K562 (cell line): ENCODE results near the gene TTYH2. TPM values are rescaled to one million over a fixed set of nuclear protein-coding genes. Genes with fewer than 3 reads are reported as not detected.
A peak's percentile ranks its signal among the peaks of the same experiment; 100 is the strongest.

ENCODE experiments used
- BACH1 ChIP-seq: fragments of 200-800 bp; sonication (Bioruptor generic); IDR thresholded peaks from 2 replicates; pipeline ENCODE4 v1.6.1; 2016; ENCODE audit warnings: missing genetic modification characterization, missing compliant biosample characterization
- CTBP1 ChIP-seq: fragments of 450-650 bp; IDR thresholded peaks from 2 replicates; pipeline ENCODE4 v1.6.1; 2016; ENCODE audit warnings: borderline replicate concordance
- DDX20 ChIP-seq: fragments of 450-650 bp; IDR thresholded peaks from 2 replicates; pipeline ENCODE4 v1.6.1; 2016; ENCODE audit warnings: missing genetic modification characterization, low read depth, mild to moderate bottlenecking, missing compliant biosample characterization, moderate library complexity
- HMG20A ChIP-seq: fragments of 450-650 bp; formaldehyde crosslinking; conservative IDR thresholded peaks from 2 replicates; pipeline ENCODE4 v1.4.0; 2020; ENCODE audit warnings: mild to moderate bottlenecking, mixed read lengths
- KDM1A ChIP-seq, 2 experiments: fragments of 450-650 bp; IDR thresholded peaks; 2 replicates each; pipeline ENCODE4 v1.6.1; 2016; ENCODE audit warnings: mild to moderate bottlenecking in 2 of 2
- NR2C2 ChIP-seq, 2 experiments: fragments of 200-800 bp in 1 of 2; sonication (Bioruptor generic) in 1 of 2; sonication (generic) in 1 of 2; formaldehyde crosslinking in 1 of 2; IDR thresholded peaks; 2 replicates each; pipeline versions ENCODE4 v1.6.1 to v1.8.0; 2016 to 2022; ENCODE audit warnings: mild to moderate bottlenecking in 1 of 2, missing compliant biosample characterization in 1 of 2, missing genetic modification characterization in 1 of 2, missing genetic modification reagents in 1 of 2
- POLR2A ChIP-seq: fragments of 450-650 bp; conservative IDR thresholded peaks from 2 replicates; pipeline ENCODE4 v1.6.1; 2016
- SIX5 ChIP-seq, 2 experiments: IDR thresholded peaks; 2 replicates each; pipeline ENCODE4 v1.6.1; 2011; ENCODE audit warnings: low read length in 2 of 2, borderline replicate concordance in 1 of 2, low read depth in 1 of 2, mild to moderate bottlenecking in 1 of 2, moderate library complexity in 1 of 2; ENCODE audit not compliant: insufficient read depth in 1 of 2
- SMARCA4 ChIP-seq: fragments of 450-650 bp; IDR thresholded peaks from 2 replicates; pipeline ENCODE4 v1.6.1; 2016
- SMARCC2 ChIP-seq: fragments of 450-650 bp; IDR thresholded peaks from 2 replicates; pipeline ENCODE4 v1.6.1; 2017; ENCODE audit warnings: antibody characterized with exemption, moderate library complexity, mild to moderate bottlenecking, low read depth
- SOX6 ChIP-seq: fragments of 450-650 bp; IDR thresholded peaks from 2 replicates; pipeline ENCODE4 v1.6.1; 2014; ENCODE audit warnings: mild to moderate bottlenecking
- SRSF1 ChIP-seq: fragments of 200-400 bp; formaldehyde crosslinking; IDR thresholded peaks from 2 replicates; pipeline ENCODE4 v1.6.1; 2017; ENCODE audit warnings: mild to moderate bottlenecking, low read depth, low read length, moderate library complexity
- TEAD1 ChIP-seq, 2 experiments: fragments of 450-650 bp in 1 of 2; sonication (generic) in 1 of 2; formaldehyde crosslinking; IDR thresholded peaks; 2 replicates each; pipeline versions ENCODE4 v1.4.0 to v1.8.0; 2020 to 2022; ENCODE audit warnings: mild to moderate bottlenecking in 2 of 2, missing genetic modification reagents in 1 of 2
- ZNF717 ChIP-seq: fragments of 250-450 bp; sonication (Bioruptor Pico); IDR thresholded peaks from 2 replicates; pipeline ENCODE4 v1.5.0; 2021
- ZSCAN29 ChIP-seq: fragments of 450-650 bp; IDR thresholded peaks from 2 replicates; pipeline ENCODE4 v1.6.1; 2017
- polyA plus RNA-seq, 8 experiments: library from polyadenylated mRNA; depleted of rRNA in 4 of 8; stranded (reverse) in 5 of 8; unstranded in 3 of 8; fragments of >200 nt; fragmentation: Nextera tagmentation in 2 of 8; fragmentation: Illumina TruSeq in 1 of 8; extraction: Ambion mirVana in 2 of 8; extraction: Trizol in 1 of 8; gene quantifications; 2 replicates each; pipeline versions ENCODE4 v1.2.1 to v1.2.3, GENCODE V29; 2011 to 2014; ENCODE audit warnings: inconsistent platforms in 1 of 8, missing spikeins in 1 of 8
- total RNA-seq, 7 experiments: library from RNA; depleted of rRNA in 6 of 7; stranded (reverse); fragments of >200 nt in 6 of 7; fragmentation: Illumina TruSeq in 2 of 7; extraction: Trizol in 2 of 7; gene quantifications; 2 replicates each; pipeline versions ENCODE4 v1.2.1 to v1.2.3, GENCODE V29; 2011 to 2021; ENCODE audit warnings: low replicate concordance in 1 of 7
- TF ChIP-seq, protein P1 (sequence below), 2 experiments: fragments of 450-650 bp in 1 of 2; sonication (generic) in 1 of 2; formaldehyde crosslinking in 1 of 2; IDR thresholded peaks in 1 of 2; conservative IDR thresholded peaks in 1 of 2; 2 replicates each; pipeline versions ENCODE4 v1.6.1 to v1.8.1; 2016 to 2023; ENCODE audit warnings: mild to moderate bottlenecking in 2 of 2, moderate library complexity in 2 of 2, inconsistent platforms in 1 of 2, missing genetic modification reagents in 1 of 2
- TF ChIP-seq, protein P2 (sequence below): fragments of 450-650 bp; IDR thresholded peaks from 2 replicates; pipeline ENCODE4 v1.6.1; 2016; ENCODE audit warnings: low read depth, mild to moderate bottlenecking, moderate library complexity

TTYH2 gene
- total and polyA plus RNA-seq, 9 of the 15 experiments (the other 6 are each of a cell fraction or from before 2014, with no cell fraction given), result 0.03 to 2.0 (median 0.91) TPM

DNA sequence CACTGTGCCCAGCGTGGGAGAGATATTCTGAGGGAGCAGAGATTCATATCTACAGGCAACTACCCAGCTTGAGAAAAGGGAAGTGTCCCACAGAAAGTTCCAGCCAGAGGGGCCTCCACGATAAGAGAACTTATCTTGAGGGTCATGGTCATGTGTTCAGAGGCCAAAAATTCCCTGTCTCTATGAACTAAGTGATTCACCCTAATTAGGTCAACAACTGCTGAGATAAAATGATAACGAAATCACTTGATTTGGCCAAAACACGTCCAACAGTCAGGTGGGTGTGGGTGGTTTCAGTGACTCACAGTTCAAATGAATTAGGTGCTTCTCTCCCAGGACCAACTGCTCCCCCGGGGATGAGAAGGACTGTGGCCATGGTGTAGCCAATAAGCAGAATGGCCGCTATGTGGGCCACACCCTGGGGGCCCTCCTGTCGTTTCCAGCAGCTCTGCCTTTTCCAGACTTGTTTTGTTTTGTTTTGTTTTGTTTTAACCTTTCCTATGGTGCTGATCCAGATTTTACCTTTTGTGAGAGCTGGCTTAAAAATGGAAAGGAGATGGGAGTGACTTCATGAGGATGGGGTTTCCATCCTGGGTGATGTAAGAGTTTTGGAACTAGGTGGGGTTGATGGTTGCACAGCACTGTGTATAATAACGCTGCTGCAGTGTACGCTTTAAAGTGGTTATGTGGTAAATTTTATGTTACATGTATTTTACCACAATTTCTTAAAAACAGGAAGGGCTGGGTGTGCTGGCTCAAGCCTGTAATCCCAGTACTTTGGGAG lies 69.4 kb downstream of the TTYH2 start (continued):
- TF ChIP-seq, protein P1, sequence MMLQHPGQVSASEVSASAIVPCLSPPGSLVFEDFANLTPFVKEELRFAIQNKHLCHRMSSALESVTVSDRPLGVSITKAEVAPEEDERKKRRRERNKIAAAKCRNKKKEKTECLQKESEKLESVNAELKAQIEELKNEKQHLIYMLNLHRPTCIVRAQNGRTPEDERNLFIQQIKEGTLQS (IDR thresholded peaks at IDR 0.05), result peak; percentile 86
- TF ChIP-seq, protein P1 (CRISPR knock-in tag; conservative IDR thresholded peaks at IDR 0.05), result no peak
- TF ChIP-seq POLR2A (no peak), SIX5 (IDR thresholded peaks at IDR 0.05; ENCODE audit: borderline replicate concordance in 1 of 2, insufficient read depth in 1 of 2, low read depth in 1 of 2, low read length in 2 of 2) (no peak), SMARCA4 (peak; percentile 90), SRSF1 (no peak), ZNF717 (CRISPR knock-in tag) (no peak), SOX6 (peak; percentile 81; the same call in 1 of the 2 replicates), TEAD1 (CRISPR knock-in tag; IDR thresholded peaks at IDR 0.05) (peak; percentile 60 to 89; a peak in 2 of 4 replicates), BACH1 (tag) (no peak), CTBP1 (peak; percentile 87; the same call in 1 of the 2 replicates), SMARCC2 (peak; percentile 81; the same call in 1 of the 2 replicates), HMG20A (CRISPR knock-in tag) (no peak), DDX20 (tag) (0 out of 2 replicates have a peak, but pooled peaks have one; percentile 57), KDM1A (IDR thresholded peaks at IDR 0.05) (peak; percentile 79 to 86), ZSCAN29 (no peak), NR2C2 (CRISPR knock-in tag; IDR thresholded peaks at IDR 0.05) (no peak), NR2C2 (tag; IDR thresholded peaks at IDR 0.05) (peak; percentile 81)
- TF ChIP-seq, protein P2, sequence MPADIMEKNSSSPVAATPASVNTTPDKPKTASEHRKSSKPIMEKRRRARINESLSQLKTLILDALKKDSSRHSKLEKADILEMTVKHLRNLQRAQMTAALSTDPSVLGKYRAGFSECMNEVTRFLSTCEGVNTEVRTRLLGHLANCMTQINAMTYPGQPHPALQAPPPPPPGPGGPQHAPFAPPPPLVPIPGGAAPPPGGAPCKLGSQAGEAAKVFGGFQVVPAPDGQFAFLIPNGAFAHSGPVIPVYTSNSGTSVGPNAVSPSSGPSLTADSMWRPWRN, result peak; percentile 85
